WTC11 (cell line): ENCODE measurements around the gene UMODL1. TPM values are rescaled to one million over a fixed set of nuclear protein-coding genes. Genes with fewer than 3 reads are reported as not detected.
A peak's percentile ranks its signal among the peaks of the same experiment; 100 is the strongest.

Experiments
- ATAC-seq: fragments of 200-7000 bp; cut with Tn5 transposase; 2 replicates; pipeline ENCODE4 v1.10.0; 2021; ENCODE audit warnings: mild to moderate bottlenecking, moderate library complexity
- CTCF ChIA-PET: fragments of 300-600 bp; sonication (Branson Sonifier 250); formaldehyde crosslinking; loops from one replicate; lab custom pipeline; 2021; ENCODE audit warnings: antibody characterized with exemption; lab: Charles Lee
- POLR2A ChIA-PET: fragments of 350-600 bp; sonication (Branson Sonifier 250); formaldehyde crosslinking; loops from one replicate; lab custom pipeline; 2021; ENCODE audit warnings: antibody characterized with exemption; lab: Charles Lee
- DNase-seq: peaks from one replicate; pipeline ENCODE4 v3.0.0; 2021; ENCODE audit warnings: low spot score
- H3K27ac Mint-ChIP-seq: 2 replicates; pipeline ENCODE4 v1.8.0; 2021; ENCODE audit warnings: mixed read lengths
- H3K27me3 Mint-ChIP-seq: 2 replicates; pipeline ENCODE4 v1.8.0; 2021; ENCODE audit warnings: low read depth, mild to moderate bottlenecking, moderate library complexity, mixed read lengths
- H3K36me3 Mint-ChIP-seq: 2 replicates; pipeline ENCODE4 v1.8.0; 2021; ENCODE audit warnings: mixed read lengths
- H3K4me1 Mint-ChIP-seq: 2 replicates; pipeline ENCODE4 v1.8.0; 2022; ENCODE audit warnings: mixed read lengths
- H3K4me3 Mint-ChIP-seq: 2 replicates; pipeline ENCODE4 v1.8.0; 2021; ENCODE audit warnings: mild to moderate bottlenecking, moderate library complexity, mixed read lengths
- H3K9me3 Mint-ChIP-seq: 2 replicates; pipeline ENCODE4 v1.8.0; 2021; ENCODE audit warnings: mixed read lengths
- AFF4 ChIP-seq: sonication (generic); formaldehyde crosslinking; IDR thresholded peaks from 2 replicates; pipeline ENCODE4 v1.8.1; 2023; ENCODE audit warnings: mild to moderate bottlenecking, missing genetic modification reagents, borderline replicate concordance
- E2F5 ChIP-seq: sonication (generic); formaldehyde crosslinking; IDR thresholded peaks from 2 replicates; pipeline ENCODE4 v1.8.1; 2022; ENCODE audit warnings: mild to moderate bottlenecking, moderate library complexity, missing genetic modification reagents
- ETV6 ChIP-seq: sonication (generic); formaldehyde crosslinking; IDR thresholded peaks from 2 replicates; pipeline ENCODE4 v1.8.1; 2022; ENCODE audit warnings: mild to moderate bottlenecking, missing genetic modification reagents
- FOXJ3 ChIP-seq: sonication (generic); formaldehyde crosslinking; IDR thresholded peaks from 2 replicates; pipeline ENCODE4 v1.9.0; 2021; ENCODE audit warnings: missing genetic modification reagents, mild to moderate bottlenecking, borderline replicate concordance
- FOXP4 ChIP-seq: sonication (generic); formaldehyde crosslinking; IDR thresholded peaks from 2 replicates; pipeline ENCODE4 v1.8.0; 2022; ENCODE audit warnings: mild to moderate bottlenecking, missing genetic modification reagents
- GABPB1 ChIP-seq: sonication (generic); formaldehyde crosslinking; IDR thresholded peaks from 2 replicates; pipeline ENCODE4 v1.8.1; 2023; ENCODE audit warnings: mild to moderate bottlenecking, missing genetic modification reagents
- MAX ChIP-seq: sonication (generic); formaldehyde crosslinking; IDR thresholded peaks from 2 replicates; pipeline ENCODE4 v1.8.0; 2022; ENCODE audit warnings: mild to moderate bottlenecking, missing genetic modification reagents
- NR2C2 ChIP-seq: sonication (generic); formaldehyde crosslinking; IDR thresholded peaks from 2 replicates; pipeline ENCODE4 v1.8.0; 2022; ENCODE audit warnings: mild to moderate bottlenecking, missing genetic modification reagents
- RELA ChIP-seq: sonication (generic); formaldehyde crosslinking; IDR thresholded peaks from 2 replicates; pipeline ENCODE4 v1.8.1; 2022; ENCODE audit warnings: missing genetic modification reagents, mild to moderate bottlenecking, borderline replicate concordance
- RORB ChIP-seq: fragments of 250-450 bp; sonication (Bioruptor Pico); IDR thresholded peaks from 2 replicates; pipeline ENCODE4 v1.9.0; 2021; ENCODE audit warnings: mild to moderate bottlenecking
- SOX15 ChIP-seq: fragments of 250-450 bp; sonication (Bioruptor Pico); IDR thresholded peaks from 2 replicates; pipeline ENCODE4 v1.9.0; 2021; ENCODE audit warnings: mild to moderate bottlenecking
- TEAD1 ChIP-seq: sonication (generic); formaldehyde crosslinking; IDR thresholded peaks from 2 replicates; pipeline ENCODE4 v1.8.0; 2022; ENCODE audit warnings: mild to moderate bottlenecking, missing genetic modification reagents
- USF1 ChIP-seq: sonication (generic); formaldehyde crosslinking; IDR thresholded peaks from 2 replicates; pipeline ENCODE4 v1.8.0; 2022; ENCODE audit warnings: mild to moderate bottlenecking, missing genetic modification reagents
- USF2 ChIP-seq: sonication (generic); formaldehyde crosslinking; IDR thresholded peaks from 2 replicates; pipeline ENCODE4 v1.8.1; 2023; ENCODE audit warnings: mild to moderate bottlenecking, missing genetic modification reagents, moderate library complexity
- ZNF121 ChIP-seq: sonication (generic); formaldehyde crosslinking; IDR thresholded peaks from 2 replicates; pipeline ENCODE4 v1.8.0; 2023; ENCODE audit warnings: missing genetic modification reagents
- ZNF138 ChIP-seq: sonication (generic); formaldehyde crosslinking; conservative IDR thresholded peaks from 2 replicates; pipeline ENCODE4 v1.8.1; 2022; ENCODE audit warnings: mild to moderate bottlenecking, moderate library complexity, missing genetic modification reagents
- ZNF263 ChIP-seq: sonication (generic); formaldehyde crosslinking; IDR thresholded peaks from 2 replicates; pipeline ENCODE4 v1.8.1; 2022; ENCODE audit warnings: low read depth, mild to moderate bottlenecking, moderate library complexity, missing genetic modification reagents
- ZNF317 ChIP-seq: sonication (generic); formaldehyde crosslinking; IDR thresholded peaks from 2 replicates; pipeline ENCODE4 v1.8.1; 2023; ENCODE audit warnings: low read depth, mild to moderate bottlenecking, moderate library complexity, missing genetic modification reagents, borderline replicate concordance
- ZNF425 ChIP-seq: fragments of 250-450 bp; sonication (Bioruptor Pico); conservative IDR thresholded peaks from 2 replicates; pipeline ENCODE4 v1.9.0; 2021; ENCODE audit warnings: mild to moderate bottlenecking
- ZSCAN18 ChIP-seq: fragments of 250-450 bp; sonication (Bioruptor Pico); IDR thresholded peaks from 2 replicates; pipeline ENCODE4 v2.1.2; 2022; ENCODE audit warnings: mild to moderate bottlenecking, moderate library complexity
- total RNA-seq: library from RNA; stranded (reverse); gene quantifications from 3 replicates; pipeline ENCODE4 v1.2.3, GENCODE V29; 2021

Gene UMODL1
- total RNA-seq, 1 experiment from 2014 or later: not detected

- TF ChIP-seq FOXP4 (CRISPR knock-in tag) (no peak), MAX (no peak), ZNF263 (no peak), ZNF138 (CRISPR knock-in tag) (no peak), ZSCAN18 (CRISPR knock-in tag) (no peak), NR2C2 (CRISPR knock-in tag) (no peak), RORB (no peak)
- TF ChIP-seq, all 79 proteins: peak for 0
These were observed 75.2 kb downstream of the UMODL1 start (continued) for GRCh38 chr21:42146273-42146805.

- no peaks in the 10 kb centered on the region for H3K9me3 Mint-ChIP-seq
- no peaks in the 10 kb centered on the region for H3K36me3 Mint-ChIP-seq
- DNase-seq (peak; percentile 11), ATAC-seq (no peak)
- H3K4me3 Mint-ChIP-seq: no peak overlapping the region
- CTCF ChIA-PET: interaction anchor here (0.7 to 1.6 kb wide), 6 partner anchors 12 to 235 kb away, joined by 3 to 7 read pairs (median 3); no protein-coding TSS in a partner anchor
- POLR2A ChIA-PET: no interaction called here
- H3K27ac Mint-ChIP-seq: no peak overlapping the region
- no peak for TF ChIP-seq E2F5
- TF ChIP-seq ETV6 (CRISPR knock-in tag): no peak
- TF ChIP-seq USF1 (CRISPR knock-in tag): no peak
- TF ChIP-seq SOX15 (CRISPR knock-in tag): no peak
- no peak for TF ChIP-seq AFF4 (CRISPR knock-in tag)
- no peak for TF ChIP-seq TEAD1
- TF ChIP-seq GABPB1 (CRISPR knock-in tag): no peak
- no peak for TF ChIP-seq RELA (CRISPR knock-in tag)
- TF ChIP-seq ZNF317 (CRISPR knock-in tag): no peak
- TF ChIP-seq FOXJ3: no peak
- no peak for TF ChIP-seq ZNF121
- TF ChIP-seq USF2 (CRISPR knock-in tag): no peak
- no peak for TF ChIP-seq ZNF425 (CRISPR knock-in tag)
- no peaks in the 10 kb centered on the region for H3K4me1 Mint-ChIP-seq
- no peaks in the 10 kb centered on the region for H3K27me3 Mint-ChIP-seq
These were observed 75.7 kb downstream of the UMODL1 start for GRCh38 chr21:42146821-42147220.
